Neural progenitor cell (in vitro differentiated cells): ENCODE results near the gene CAMK1D. TPM values are rescaled to one million over a fixed set of nuclear protein-coding genes. Genes with fewer than 3 reads are reported as not detected.
A peak's percentile ranks its signal among the peaks of the same experiment; 100 is the strongest.

Source experiments
- DNase-seq: peaks from one replicate; pipeline ENCODE4 v3.0.0-alpha.2; 2016; ENCODE audit warnings: low spot score
- H2AFZ ChIP-seq: fragments of 200-600 bp; sonication (generic); replicated peaks from 2 replicates; pipeline ENCODE4 v1.6.1; 2016; ENCODE audit warnings: antibody characterized with exemption
- H3F3A ChIP-seq: fragments of 200-600 bp; sonication (generic); 2 replicates; pipeline ENCODE4 v1.6.1; 2016; ENCODE audit warnings: antibody characterized with exemption, low read depth
- H3K27ac ChIP-seq: fragments of 200-600 bp; sonication (generic); 2 replicates; pipeline ENCODE4 v1.5.1; 2016; ENCODE audit warnings: mild to moderate bottlenecking
- H3K27me3 ChIP-seq: fragments of 200-600 bp; sonication (generic); 2 replicates; pipeline ENCODE4 v1.6.1; 2016; ENCODE audit warnings: mild to moderate bottlenecking, moderate library complexity
- H3K36me3 ChIP-seq: fragments of 200-600 bp; sonication (generic); 2 replicates; pipeline ENCODE4 v1.5.1; 2016
- H3K4me1 ChIP-seq: fragments of 200-600 bp; sonication (generic); 2 replicates; pipeline ENCODE4 v1.6.1; 2016; ENCODE audit warnings: mixed run types
- H3K4me2 ChIP-seq: fragments of 200-600 bp; sonication (generic); 2 replicates; pipeline ENCODE4 v1.6.1; 2016
- H3K4me3 ChIP-seq: fragments of 200-600 bp; sonication (generic); 2 replicates; pipeline ENCODE4 v1.5.1; 2016
- H3K79me2 ChIP-seq: fragments of 200-600 bp; sonication (generic); 2 replicates; pipeline ENCODE4 v1.6.1; 2016; ENCODE audit warnings: low read depth
- H3K9ac ChIP-seq: fragments of 200-600 bp; sonication (generic); 2 replicates; pipeline ENCODE4 v1.6.1; 2016
- H3K9me3 ChIP-seq: fragments of 200-600 bp; sonication (generic); 2 replicates; pipeline ENCODE4 v1.5.1; 2016; ENCODE audit warnings: low read depth
- H4K20me1 ChIP-seq: fragments of 200-600 bp; sonication (generic); 2 replicates; pipeline ENCODE4 v1.6.1; 2016; ENCODE audit warnings: low read depth
- H3K27ac Mint-ChIP-seq: 3 replicates; pipeline ENCODE4 v1.8.0; 2021; ENCODE audit warnings: mixed read lengths
- H3K27me3 Mint-ChIP-seq: 2 replicates; pipeline ENCODE4 v1.8.0; 2022; ENCODE audit warnings: low read depth, mild to moderate bottlenecking, inconsistent platforms, moderate library complexity, mixed read lengths; ENCODE audit not compliant: insufficient read depth
- H3K36me3 Mint-ChIP-seq: 3 replicates; pipeline ENCODE4 v1.8.0; 2021; ENCODE audit warnings: mixed read lengths
- H3K4me1 Mint-ChIP-seq: 3 replicates; pipeline ENCODE4 v1.8.0; 2021; ENCODE audit warnings: mixed read lengths
- H3K4me3 Mint-ChIP-seq: 3 replicates; pipeline ENCODE4 v1.8.0; 2021; ENCODE audit warnings: mild to moderate bottlenecking, moderate library complexity, mixed read lengths
- H3K9me3 Mint-ChIP-seq: 3 replicates; pipeline ENCODE4 v1.8.0; 2020; ENCODE audit warnings: mixed read lengths
- CTCF ChIP-seq: fragments of 200-600 bp; sonication (generic); IDR thresholded peaks from 2 replicates; pipeline ENCODE4 v1.5.1; 2017; ENCODE audit warnings: antibody characterized with exemption, mild to moderate bottlenecking
- EZH2 ChIP-seq: fragments of 200-600 bp; sonication (generic); IDR thresholded peaks from 2 replicates; pipeline ENCODE4 v1.6.1; 2017; ENCODE audit warnings: antibody characterized with exemption, mild to moderate bottlenecking, moderate library complexity
- EZH2phosphoT487 ChIP-seq: fragments of 200-600 bp; sonication (generic); IDR thresholded peaks from 2 replicates; pipeline ENCODE4 v1.6.1; 2017; ENCODE audit warnings: antibody characterized with exemption
- total RNA-seq: library from RNA; depleted of rRNA; stranded (reverse); fragments of >200 nt; gene quantifications from 2 replicates; pipeline ENCODE4 v1.2.3, GENCODE V29; 2015; ENCODE audit warnings: low replicate concordance

Gene CAMK1D
- total RNA-seq, 1 donor from 2014 or later: 7.6 TPM

- Histone ChIP-seq H3K27ac (no peak overlapping the region), H3K27me3 (no peaks in the 10 kb centered on the region), H3K9me3 (no peaks in the 10 kb centered on the region), H3K9ac (no peak overlapping the region), H3K4me2 (no peak overlapping the region), H3F3A (no peaks in the 10 kb centered on the region), H3K79me2 (no peaks in the 10 kb centered on the region), H3K36me3 (no peaks in the 10 kb centered on the region), H3K4me3 (no peak overlapping the region), H4K20me1 (no peaks in the 10 kb centered on the region), H3K4me1 (no peaks in the 10 kb centered on the region), H2AFZ (no peak overlapping the region)
- no peaks in the 10 kb centered on the region for H3K36me3 Mint-ChIP-seq
- peaks cover 18% of the 10 kb centered on the region for H3K9me3 Mint-ChIP-seq
- no peak overlapping the region for H3K4me3 Mint-ChIP-seq
- no peak for TF ChIP-seq CTCF
- no peak for TF ChIP-seq EZH2
- TF ChIP-seq EZH2phosphoT487: no peak
- DNase-seq: no peak
- H3K4me1 Mint-ChIP-seq: no peaks in the 10 kb centered on the region
- no peaks in the 10 kb centered on the region for H3K27me3 Mint-ChIP-seq
- peak overlapping the region; percentile 44 for H3K27ac Mint-ChIP-seq
Observed at GRCh38 chr10:12650538-12651298, 301.4 kb downstream of the CAMK1D start.

GRCh38 chr10:12655940-12656339, 306.6 kb downstream of the CAMK1D start:
- no peaks in the 10 kb centered on the region for H3K36me3 ChIP-seq
- H3K79me2 ChIP-seq: no peaks in the 10 kb centered on the region
- H3K27ac ChIP-seq: no peak overlapping the region
- no peak overlapping the region for H3K9ac ChIP-seq
- Mint-ChIP-seq H3K4me1 (no peaks in the 10 kb centered on the region), H3K27ac (no peak overlapping the region), H3K27me3 (no peaks in the 10 kb centered on the region), H3K36me3 (no peaks in the 10 kb centered on the region), H3K9me3 (peaks cover 18% of the 10 kb centered on the region), H3K4me3 (no peak overlapping the region)
- no peak overlapping the region for H3K4me2 ChIP-seq
- no peak overlapping the region for H3K4me3 ChIP-seq
- H4K20me1 ChIP-seq: no peaks in the 10 kb centered on the region
- TF ChIP-seq EZH2 (no peak), EZH2phosphoT487 (no peak), CTCF (no peak)
- no peak for DNase-seq
- no peaks in the 10 kb centered on the region for H3K9me3 ChIP-seq
- H3K4me1 ChIP-seq: no peaks in the 10 kb centered on the region
- no peak overlapping the region for H2AFZ ChIP-seq
- H3K27me3 ChIP-seq: no peaks in the 10 kb centered on the region
- H3F3A ChIP-seq: no peaks in the 10 kb centered on the region

GRCh38 chr10:12656518-12657142, 307.3 kb downstream of the CAMK1D start:
- no peaks in the 10 kb centered on the region for H3F3A ChIP-seq
- Mint-ChIP-seq H3K4me3 (no peak overlapping the region), H3K36me3 (no peaks in the 10 kb centered on the region), H3K27ac (no peak overlapping the region), H3K27me3 (no peaks in the 10 kb centered on the region), H3K4me1 (no peaks in the 10 kb centered on the region), H3K9me3 (peaks cover 18% of the 10 kb centered on the region)
- H3K4me2 ChIP-seq: no peak overlapping the region
- peak; percentile 53 for DNase-seq
- H3K4me1 ChIP-seq: no peaks in the 10 kb centered on the region
- no peak overlapping the region for H3K9ac ChIP-seq
- TF ChIP-seq CTCF (peak; percentile 91), EZH2phosphoT487 (no peak)
- H3K27ac ChIP-seq: no peak overlapping the region
- no peaks in the 10 kb centered on the region for H3K9me3 ChIP-seq
- no peaks in the 10 kb centered on the region for H3K27me3 ChIP-seq
- H3K79me2 ChIP-seq: no peaks in the 10 kb centered on the region
- no peak overlapping the region for H2AFZ ChIP-seq
- no peaks in the 10 kb centered on the region for H3K36me3 ChIP-seq
- no peaks in the 10 kb centered on the region for H4K20me1 ChIP-seq
- no peak overlapping the region for H3K4me3 ChIP-seq
